GM21528 (cell line): Measurements from ENCODE around the gene ARHGAP25.

ENCODE experiments used
- ATAC-seq: cut with Tn5 transposase; IDR thresholded peaks from one replicate; pipeline ENCODE4 v1.9.1; 2021; ENCODE audit warnings: mild to moderate bottlenecking, moderate library complexity; ENCODE audit not compliant: unreplicated experiment, low FRiP score

The ARHGAP25 gene

DNA sequence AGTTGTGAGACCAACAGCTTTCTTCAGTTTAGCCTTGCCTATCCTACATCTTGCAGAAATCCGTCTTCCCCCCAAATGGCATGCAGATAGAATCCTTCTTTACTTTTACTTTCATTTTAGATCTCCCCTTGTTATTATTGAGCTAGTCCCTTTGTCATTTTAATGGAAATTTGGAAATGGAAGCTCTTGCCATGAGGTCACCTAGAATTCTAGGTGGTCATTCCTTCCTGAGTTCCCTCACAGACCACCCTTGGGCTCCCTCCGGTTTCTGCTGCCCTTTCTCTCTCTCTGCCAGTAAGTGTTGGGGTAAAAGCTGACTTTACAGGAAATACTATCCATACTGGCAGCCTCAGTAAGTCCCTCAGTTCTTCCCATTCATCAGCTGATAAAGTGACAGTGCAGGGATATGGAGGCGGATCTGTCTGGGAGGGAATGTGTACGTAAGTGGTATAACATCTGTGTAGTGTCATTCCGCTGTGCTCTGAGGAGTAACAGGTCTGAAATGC, 30.2 kb downstream of the ARHGAP25 start:
- no peak for ATAC-seq

DNA sequence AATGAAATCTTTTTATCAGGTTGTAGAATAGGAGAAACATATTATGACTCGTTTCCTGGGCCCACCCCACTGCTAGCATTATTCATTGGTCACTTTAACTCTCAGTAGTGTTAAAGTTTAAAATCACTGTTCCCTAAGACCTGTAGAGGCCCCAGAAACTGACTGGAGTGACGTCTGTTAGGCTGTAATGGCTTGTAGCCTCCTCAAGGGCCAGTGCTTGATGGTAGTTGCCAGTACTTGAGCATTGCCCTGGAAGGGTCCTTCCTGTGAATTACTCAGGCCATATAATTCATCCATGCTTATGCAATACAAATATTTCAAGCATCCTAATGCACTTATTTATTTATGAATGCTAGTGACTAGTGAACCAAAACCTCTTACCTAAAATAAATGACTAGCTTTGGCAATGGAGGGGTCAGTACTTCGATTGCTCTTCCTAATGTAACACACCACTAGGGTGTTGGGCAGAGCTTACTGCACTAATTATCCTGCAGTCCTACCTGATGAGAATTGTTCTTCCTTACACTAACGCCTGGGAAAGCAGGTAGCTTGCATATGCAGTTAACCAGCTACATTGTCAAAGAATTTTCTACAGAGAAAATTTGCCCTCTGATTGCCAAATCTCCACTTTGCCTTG, 31.2 kb downstream of the ARHGAP25 start:
- peak; percentile 2 for ATAC-seq

DNA sequence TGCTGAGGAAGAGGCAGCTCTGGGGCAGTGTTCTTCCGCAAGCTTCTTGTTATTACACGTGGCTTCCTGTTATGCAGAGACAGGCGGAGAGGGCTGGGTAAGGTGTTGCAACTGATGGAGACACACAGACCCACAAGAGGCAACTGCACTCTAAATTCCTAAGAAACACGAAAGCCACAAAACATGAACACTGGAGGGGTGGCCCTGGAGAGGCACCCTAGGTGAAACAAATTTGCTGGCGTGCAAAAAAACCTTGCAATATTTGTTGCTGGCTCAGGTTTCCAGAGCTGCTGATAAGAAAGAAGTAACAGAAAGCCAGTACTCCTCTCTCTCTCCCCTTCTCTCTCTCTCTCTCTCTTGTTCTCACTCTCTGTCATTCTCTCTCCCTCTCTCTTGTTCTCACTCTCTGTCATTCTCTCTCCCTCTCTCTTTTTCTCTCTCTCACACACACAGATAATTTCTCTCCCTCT, 31.8 kb downstream of the ARHGAP25 start:
- ATAC-seq = peak; percentile 40

- ATAC-seq = peak; percentile 51
These were observed 32.7 kb downstream of the ARHGAP25 start for GRCh38 chr2:68767031-68767961.

DNA sequence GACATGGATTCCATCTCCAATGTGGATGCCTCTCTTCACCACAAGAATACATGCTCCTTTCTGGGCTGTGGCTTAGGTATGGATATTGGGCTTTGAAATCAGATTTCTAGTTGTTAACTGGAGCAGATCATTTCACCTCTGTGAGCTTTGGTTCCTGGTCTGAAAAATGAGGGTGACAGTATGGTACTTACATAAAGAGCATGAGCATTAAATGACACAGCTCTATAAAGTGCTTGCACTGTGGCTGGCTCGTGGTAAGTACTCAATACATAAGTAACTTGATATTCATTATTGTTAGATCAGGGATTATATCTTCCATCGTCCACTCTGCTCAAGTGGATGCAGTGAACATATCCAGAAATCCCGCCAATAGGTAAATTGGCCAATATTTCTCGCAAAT, 33.4 kb downstream of the ARHGAP25 start:
- ATAC-seq = no peak

DNA sequence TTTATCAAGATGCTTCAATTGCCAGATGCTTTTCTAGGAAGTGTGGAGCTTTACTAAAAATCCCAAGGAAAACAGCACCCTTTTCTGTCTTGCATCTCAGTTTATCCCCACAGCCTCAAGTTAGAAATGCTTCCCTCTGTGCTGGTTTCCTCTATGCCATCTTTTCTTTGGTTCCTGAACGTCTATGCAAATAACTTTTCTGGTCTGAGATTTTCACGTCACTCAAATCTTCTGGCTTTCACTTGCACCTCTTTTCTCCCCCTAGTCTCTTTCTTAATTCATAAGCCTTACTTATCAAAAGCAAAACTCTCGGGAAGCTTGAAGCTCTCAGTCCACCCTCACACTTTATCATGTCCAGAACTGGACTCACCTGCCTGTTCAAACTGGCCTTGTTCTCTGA, 33.9 kb downstream of the ARHGAP25 start:
- ATAC-seq = no peak

DNA sequence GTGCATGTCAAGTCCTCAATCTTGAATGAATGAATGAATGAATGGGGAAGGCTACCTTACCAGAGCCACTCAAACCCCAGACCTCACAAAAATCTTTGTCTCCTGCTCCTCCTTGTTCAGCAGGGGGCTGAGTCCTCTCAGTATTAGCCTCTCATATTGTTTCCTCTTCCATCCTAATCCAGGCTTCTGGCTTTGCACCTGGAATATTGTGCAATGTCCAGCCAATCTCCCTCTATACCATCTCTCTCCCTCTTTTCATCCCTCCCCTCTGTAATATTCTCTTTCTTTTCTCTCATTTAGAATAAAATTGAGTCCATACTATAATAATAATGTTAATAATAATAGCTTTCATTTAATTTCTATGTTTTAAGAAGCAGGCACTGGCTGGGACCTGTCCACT, 34.3 kb downstream of the ARHGAP25 start:
- no peak for ATAC-seq

- no peak for ATAC-seq
These were observed 35.1 kb downstream of the ARHGAP25 start for GRCh38 chr2:68769586-68770270.

GRCh38 chr2:68770271-68771111, 35.9 kb downstream of the ARHGAP25 start:
- no peak for ATAC-seq

- no peak for ATAC-seq
These were observed 36.7 kb downstream of the ARHGAP25 start for GRCh38 chr2:68771211-68771751.

DNA sequence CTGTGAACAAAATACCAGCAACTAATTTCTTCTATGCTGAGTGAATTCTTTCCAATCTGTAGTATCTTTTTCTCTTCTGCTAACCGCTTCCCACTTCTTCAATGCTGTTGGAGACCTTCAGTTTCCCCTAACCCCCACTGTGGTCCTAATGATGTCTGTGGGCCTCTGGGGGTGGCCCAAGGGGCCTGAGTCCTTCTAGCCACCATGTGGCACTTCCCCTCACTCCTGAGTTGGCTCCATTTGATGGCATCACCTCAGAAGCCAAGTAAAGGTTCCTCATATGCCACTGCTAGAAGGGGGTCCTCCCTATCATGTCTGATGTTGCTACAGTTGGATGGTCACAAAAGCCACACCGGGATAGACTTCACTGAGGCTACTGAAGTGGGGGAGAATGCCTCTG, 37.5 kb downstream of the ARHGAP25 start:
- ATAC-seq = no peak

DNA sequence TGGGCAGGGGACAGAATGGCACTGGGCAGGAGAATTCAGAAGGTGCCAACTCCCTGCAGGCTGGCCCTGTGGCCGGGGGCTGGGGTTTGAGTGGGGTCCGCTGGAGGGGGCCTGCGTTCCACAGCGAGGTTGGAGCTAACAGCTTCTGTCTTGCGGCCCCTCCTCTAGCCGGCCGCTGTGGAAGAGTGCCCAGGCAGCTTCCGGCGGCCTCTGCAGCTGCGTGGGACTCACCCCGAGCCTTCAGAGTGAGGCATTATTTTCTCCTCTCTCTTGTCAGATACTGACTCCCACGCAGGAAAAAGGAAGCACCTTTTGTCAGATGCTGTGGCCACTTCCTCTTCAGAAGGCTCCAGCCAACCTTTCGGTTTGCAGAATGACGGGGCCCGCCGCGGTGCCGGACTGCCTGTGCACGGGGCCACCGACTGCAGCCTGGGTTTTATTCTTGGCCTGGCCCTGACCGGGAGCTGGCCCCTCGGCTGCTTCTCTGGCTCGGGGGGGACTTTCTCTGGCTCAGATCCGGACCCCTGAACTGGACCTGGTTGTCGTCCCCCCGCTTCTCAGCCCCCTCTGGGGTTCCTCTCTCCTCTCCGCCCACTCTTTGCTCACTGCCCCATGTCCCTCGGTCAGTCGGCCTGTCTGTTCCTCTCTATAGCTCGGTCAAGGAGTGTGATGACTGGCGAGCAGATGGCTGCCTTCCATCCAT, 40.1 kb downstream of the ARHGAP25 start:
- ATAC-seq = peak; percentile 84

GRCh38 chr2:68775272-68775842, 40.7 kb downstream of the ARHGAP25 start:
- no peak for ATAC-seq

- ATAC-seq = no peak
These were observed 41.5 kb downstream of the ARHGAP25 start for GRCh38 chr2:68776124-68776523.

DNA sequence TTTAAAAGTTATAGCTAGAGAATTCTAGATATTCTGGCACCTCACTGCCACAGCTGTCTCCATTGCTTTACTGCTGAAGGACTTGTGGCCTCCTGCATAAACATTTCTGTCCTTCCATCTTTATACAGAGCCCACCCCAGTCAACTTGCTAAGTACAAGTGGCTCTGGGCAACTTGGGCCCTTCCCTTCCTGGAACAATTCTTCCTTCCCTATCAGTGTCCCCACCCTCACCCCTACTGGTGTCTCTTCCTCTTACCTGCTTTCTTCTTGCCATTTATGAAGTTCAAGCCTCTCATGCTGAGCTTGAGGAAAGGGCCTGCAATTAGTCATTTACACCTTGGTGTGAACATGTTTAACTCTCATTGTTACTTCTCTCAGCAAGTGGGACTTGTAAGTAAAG, 45.0 kb downstream of the ARHGAP25 start:
- ATAC-seq = no peak

DNA sequence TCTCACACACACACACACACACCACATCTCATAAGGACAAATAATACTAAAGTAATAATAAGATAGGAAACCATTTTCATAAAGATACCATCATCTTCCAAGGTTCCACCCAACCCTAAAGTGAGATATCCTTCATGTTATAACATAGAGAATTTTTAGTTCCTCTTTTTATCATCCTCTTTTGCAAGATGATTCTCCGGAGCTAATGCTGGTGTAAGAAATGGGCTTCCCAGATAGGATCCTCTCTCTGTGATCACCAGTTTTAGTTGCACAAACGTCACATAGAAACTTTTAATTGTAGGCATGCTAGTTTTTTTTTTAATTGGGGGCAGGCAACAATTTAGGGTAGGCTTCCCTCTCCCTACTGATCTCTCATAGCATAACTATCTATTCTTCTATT, 49.6 kb downstream of the ARHGAP25 start:
- no peak for ATAC-seq

DNA sequence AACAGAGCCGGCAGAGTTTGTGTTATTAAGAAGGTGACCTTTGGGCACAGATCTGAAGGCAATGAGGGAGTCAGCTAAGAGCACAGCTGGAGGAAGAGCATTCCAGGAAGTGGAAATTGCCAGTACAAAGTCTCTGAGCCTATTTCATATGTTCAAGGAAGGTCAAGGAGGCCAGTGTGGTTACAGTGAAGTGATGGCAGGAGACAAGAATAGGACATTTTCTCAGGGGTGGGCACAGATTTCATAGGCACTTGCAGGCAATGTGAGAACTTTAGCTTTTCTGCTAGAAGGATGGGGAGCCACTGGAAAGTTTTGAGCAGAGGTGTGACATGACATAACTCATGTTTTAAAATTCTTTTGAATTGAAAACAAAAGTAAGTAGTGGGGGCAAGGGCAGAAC, 50.3 kb downstream of the ARHGAP25 start:
- ATAC-seq = no peak

- ATAC-seq = no peak
These were observed 52.7 kb downstream of the ARHGAP25 start for GRCh38 chr2:68787356-68787755.

DNA sequence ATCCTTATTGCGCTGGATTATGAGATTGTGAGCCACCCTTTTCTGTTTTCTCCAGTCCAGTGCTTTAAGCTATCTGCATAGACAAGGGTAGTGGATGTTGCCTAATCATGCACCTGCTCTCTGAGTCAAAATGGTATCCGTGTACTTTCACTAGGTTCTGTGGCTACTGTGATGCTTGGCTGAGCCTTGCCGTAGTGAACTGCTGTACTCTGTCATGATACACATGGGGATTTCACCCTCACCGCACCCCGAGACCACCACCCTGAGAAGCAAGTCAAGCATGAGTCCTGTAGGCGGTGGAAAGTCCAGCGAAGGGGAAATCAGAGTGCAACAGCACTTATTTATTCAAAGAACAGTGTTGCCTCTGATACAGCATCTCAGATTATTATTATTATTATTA, 55.0 kb downstream of the ARHGAP25 start:
- peak; percentile 98 for ATAC-seq
